H9 (cell line): Measurements from ENCODE around the gene SMURF1. TPM values are rescaled to one million over a fixed set of nuclear protein-coding genes. Genes with fewer than 3 reads are reported as not detected.

Source experiments
- DNase-seq: peaks from one replicate; pipeline ENCODE4 v3.0.0-alpha.2; 2017
- H2AFZ ChIP-seq: one replicate; pipeline ENCODE4 v1.6.1; 2013; ENCODE audit warnings: mild to moderate bottlenecking, low read length, control low read depth, moderate library complexity
- H2AK5ac ChIP-seq: 2 replicates; pipeline ENCODE4 v1.6.1; 2013; ENCODE audit warnings: low read length, control low read depth, mixed read lengths; ENCODE audit not compliant: insufficient read length
- H2BK120ac ChIP-seq: one replicate; pipeline ENCODE4 v1.6.1; 2013; ENCODE audit warnings: low read depth, mild to moderate bottlenecking, low read length, control low read depth, inconsistent platforms; ENCODE audit not compliant: poor library complexity, severe bottlenecking
- H2BK12ac ChIP-seq: 2 replicates; pipeline ENCODE4 v1.6.1; 2013; ENCODE audit warnings: low read length, control low read depth, mixed read lengths, low read depth; ENCODE audit not compliant: insufficient read length
- H2BK15ac ChIP-seq: 2 replicates; pipeline ENCODE4 v1.6.1; 2013; ENCODE audit warnings: low read depth, low read length, control low read depth
- H2BK20ac ChIP-seq: one replicate; pipeline ENCODE4 v1.6.1; 2013; ENCODE audit warnings: low read depth, mild to moderate bottlenecking, low read length, control low read depth, inconsistent platforms; ENCODE audit not compliant: poor library complexity, severe bottlenecking
- H2BK5ac ChIP-seq: 2 replicates; pipeline ENCODE4 v1.6.1; 2013; ENCODE audit warnings: low read length, control low read depth, mixed read lengths; ENCODE audit not compliant: insufficient read length
- H3K14ac ChIP-seq: 2 replicates; pipeline ENCODE4 v1.6.1; 2013; ENCODE audit warnings: low read length, control low read depth; ENCODE audit not compliant: insufficient read depth
- H3K18ac ChIP-seq: 2 replicates; pipeline ENCODE4 v1.6.1; 2013; ENCODE audit warnings: low read depth, mild to moderate bottlenecking, mixed read lengths, low read length, control low read depth; ENCODE audit not compliant: insufficient read length
- H3K23ac ChIP-seq: 2 replicates; pipeline ENCODE4 v1.6.1; 2013; ENCODE audit warnings: low read length, control low read depth, mixed read lengths, low read depth; ENCODE audit not compliant: insufficient read length
- H3K23me2 ChIP-seq: 2 replicates; pipeline ENCODE4 v1.6.1; 2013; ENCODE audit warnings: low read depth, mild to moderate bottlenecking, mixed read lengths, low read length, control low read depth; ENCODE audit not compliant: insufficient read length, poor library complexity, severe bottlenecking
- H3K27ac ChIP-seq: 2 replicates; pipeline ENCODE4 v1.5.1; 2013; ENCODE audit warnings: low read length, control low read depth, mixed read lengths, low read depth; ENCODE audit not compliant: insufficient read length
- H3K27me3 ChIP-seq: 2 replicates; pipeline ENCODE4 v1.6.1; 2013; ENCODE audit warnings: low read length, control low read depth, inconsistent platforms; ENCODE audit not compliant: insufficient read depth
- H3K4ac ChIP-seq: 2 replicates; pipeline ENCODE4 v1.6.1; 2013; ENCODE audit warnings: low read depth, mild to moderate bottlenecking, control low read depth, inconsistent platforms, low read length, moderate library complexity
- H3K4me1 ChIP-seq: 2 replicates; pipeline ENCODE4 v1.6.1; 2013; ENCODE audit warnings: low read length, control low read depth, inconsistent platforms; ENCODE audit not compliant: insufficient read depth
- H3K4me2 ChIP-seq: 2 replicates; pipeline ENCODE4 v1.6.1; 2013; ENCODE audit warnings: low read length, control low read depth, mixed read lengths; ENCODE audit not compliant: insufficient read length, insufficient read depth
- H3K56ac ChIP-seq: 2 replicates; pipeline ENCODE4 v1.6.1; 2013; ENCODE audit warnings: low read depth, mild to moderate bottlenecking, mixed read lengths, low read length, control low read depth; ENCODE audit not compliant: insufficient read length
- H3K79me1 ChIP-seq: 2 replicates; pipeline ENCODE4 v1.6.1; 2013; ENCODE audit warnings: low read depth, mild to moderate bottlenecking, moderate library complexity, low read length, control low read depth, inconsistent platforms; ENCODE audit not compliant: insufficient read depth, poor library complexity, severe bottlenecking
- H3K79me2 ChIP-seq: 2 replicates; pipeline ENCODE4 v1.6.1; 2013; ENCODE audit warnings: low read length, control low read depth, inconsistent platforms; ENCODE audit not compliant: insufficient read depth
- H3K9ac ChIP-seq: 2 replicates; pipeline ENCODE4 v1.6.1; 2013; ENCODE audit warnings: low read length, control low read depth, mixed read lengths; ENCODE audit not compliant: insufficient read length; ENCODE audit errors: extremely low read depth
- H3K9me3 ChIP-seq: one replicate; pipeline ENCODE4 v1.6.1; 2013; ENCODE audit warnings: low read depth, low read length, inconsistent platforms; ENCODE audit not compliant: control insufficient read depth
- H3T11ph ChIP-seq: one replicate; pipeline ENCODE4 v1.6.1; 2013; ENCODE audit warnings: mild to moderate bottlenecking, low read length, control low read depth, inconsistent platforms
- H4K20me1 ChIP-seq: one replicate; pipeline ENCODE4 v1.6.1; 2013; ENCODE audit not compliant: control insufficient read depth, insufficient read length, insufficient read depth
- H4K5ac ChIP-seq: 2 replicates; pipeline ENCODE4 v1.6.1; 2013; ENCODE audit warnings: low read depth, mild to moderate bottlenecking, mixed read lengths, low read length, control low read depth; ENCODE audit not compliant: insufficient read length
- H4K8ac ChIP-seq: replicated peaks from 2 replicates; pipeline ENCODE4 v1.6.1; 2013; ENCODE audit warnings: low read length, control low read depth, mixed read lengths, low read depth; ENCODE audit not compliant: insufficient read length
- H4K91ac ChIP-seq: 2 replicates; pipeline ENCODE4 v1.6.1; 2013; ENCODE audit warnings: low read depth, mild to moderate bottlenecking, moderate library complexity, mixed read lengths, low read length, control low read depth; ENCODE audit not compliant: insufficient read length
- H3K27ac Mint-ChIP-seq, 3 experiments: 2 replicates in 2 of 3; 3 replicates in 1 of 3; pipeline ENCODE4 v1.8.0; 2020 to 2021; ENCODE audit warnings: mixed read lengths in 3 of 3, mild to moderate bottlenecking in 1 of 3, moderate library complexity in 1 of 3
- H3K27me3 Mint-ChIP-seq: 2 replicates; pipeline ENCODE4 v1.8.0; 2021; ENCODE audit warnings: low read depth, mild to moderate bottlenecking, moderate library complexity, mixed read lengths
- H3K36me3 Mint-ChIP-seq, 3 experiments: 2 replicates in 2 of 3; 3 replicates in 1 of 3; pipeline ENCODE4 v1.8.0; 2020 to 2021; ENCODE audit warnings: low read depth in 3 of 3, mixed read lengths in 3 of 3; ENCODE audit not compliant: insufficient read depth in 1 of 3
- H3K4me1 Mint-ChIP-seq, 2 experiments: 2 replicates each; pipeline ENCODE4 v1.8.0; 2020; ENCODE audit warnings: mixed read lengths in 2 of 2
- H3K4me3 Mint-ChIP-seq, 2 experiments: 2 replicates in 1 of 2; 3 replicates in 1 of 2; pipeline ENCODE4 v1.8.0; 2020 to 2021; ENCODE audit warnings: mild to moderate bottlenecking in 2 of 2, mixed read lengths in 2 of 2, moderate library complexity in 1 of 2
- H3K9me3 Mint-ChIP-seq, 2 experiments: 2 replicates in 1 of 2; 3 replicates in 1 of 2; pipeline ENCODE4 v1.8.0; 2020; ENCODE audit warnings: mild to moderate bottlenecking in 2 of 2, mixed read lengths in 2 of 2, moderate library complexity in 1 of 2
- CTCF ChIP-seq: fragments of 200-600 bp; sonication (generic); conservative IDR thresholded peaks from 3 replicates; pipeline ENCODE4 v1.8.0; 2021; ENCODE audit warnings: antibody characterized with exemption, mild to moderate bottlenecking
- WGBS: extraction: QIAGEN DNeasy Blood & Tissue Kit; methylation state at CpG from one replicate; pipeline ENCODE4 v1.1.7; 2013; ENCODE audit warnings: missing lambda C conversion rate, low lambda C conversion rate, mixed read lengths; ENCODE audit not compliant: insufficient read length; ENCODE audit errors: extremely low coverage; 5-methylcytosine and 5-hydroxymethylcytosine counted together
- total RNA-seq: library from RNA; stranded (reverse); gene quantifications from 2 replicates; pipeline ENCODE4 v1.2.1, GENCODE V29; 2021

SMURF1 gene
- total RNA-seq, 1 experiment from 2014 or later = 29.4 TPM

- Histone ChIP-seq H4K8ac (no peak overlapping the region), H2BK120ac (no peak overlapping the region), H4K5ac (no peak overlapping the region), H3K23ac (no peak overlapping the region), H3K4me2 (no peak overlapping the region), H2BK20ac (no peak overlapping the region), H2BK5ac (no peak overlapping the region), H3K9ac (no peak overlapping the region), H2BK12ac (no peak overlapping the region), H3K23me2 (no peaks in the 10 kb centered on the region), H3T11ph (no peak overlapping the region), H3K9me3 (no peaks in the 10 kb centered on the region), H3K18ac (no peak overlapping the region), H3K79me1 (peaks cover 3% of the 10 kb centered on the region), H4K91ac (no peak overlapping the region), H4K20me1 (no peaks in the 10 kb centered on the region), H3K56ac (no peak overlapping the region), H3K27ac (no peak overlapping the region), H2AK5ac (no peak overlapping the region), H3K79me2 (peaks cover 21% of the 10 kb centered on the region; the same call in 1 of the 2 replicates), H3K4me1 (peaks cover 4% of the 10 kb centered on the region), H3K14ac (no peak overlapping the region), H3K27me3 (no peaks in the 10 kb centered on the region), H3K4ac (no peak overlapping the region), H2BK15ac (no peak overlapping the region), H2AFZ (no peak overlapping the region)
- TF ChIP-seq CTCF = no peak
- Mint-ChIP-seq H3K9me3 (peaks cover 0 to 4% of the 10 kb centered on the region in 2 experiments; a peak in 2 of 5 replicates), H3K4me1 (peaks cover 28 to 45% of the 10 kb centered on the region in 2 experiments), H3K4me3 (no peak overlapping the region), H3K36me3 (peaks cover 0 to 11% (median 3%) of the 10 kb centered on the region in 3 experiments; a peak in 3 of 7 replicates), H3K27me3 (no peaks in the 10 kb centered on the region), H3K27ac (no peak overlapping the region; a peak in 1 of 7 replicates)
- no CpG with 5 or more reads among the region's 6 CpGs for WGBS
- DNase-seq = no peak
These were observed 47.6 kb downstream of the SMURF1 start for GRCh38 chr7:99096124-99096887.
